DOHH2 (cell line): ENCODE measurements around the gene HEATR9.

Experiments used
- H3F3A ChIP-seq: fragments of 200-600 bp; sonication (generic), shearing (Covaris generic); 2 replicates; pipeline ENCODE4 v1.6.0; 2016; ENCODE audit warnings: antibody characterized with exemption, mild to moderate bottlenecking; ENCODE audit not compliant: control insufficient read depth, insufficient read depth
- H3K27ac ChIP-seq: fragments of 200-600 bp; sonication (generic); 2 replicates; pipeline ENCODE4 v1.5.1; 2014; ENCODE audit warnings: low read depth, mild to moderate bottlenecking, low read length, moderate library complexity
- H3K27me3 ChIP-seq: fragments of 200-600 bp; sonication (generic); 2 replicates; pipeline ENCODE4 v1.6.1; 2014; ENCODE audit warnings: mild to moderate bottlenecking, low read length, mixed read lengths; ENCODE audit not compliant: control insufficient read depth
- H3K36me3 ChIP-seq: fragments of 200-600 bp; sonication (generic); 2 replicates; pipeline ENCODE4 v1.6.1; 2014; ENCODE audit warnings: mild to moderate bottlenecking, low read length, moderate library complexity, mixed read lengths; ENCODE audit not compliant: control insufficient read depth
- H3K4me1 ChIP-seq: fragments of 200-600 bp; sonication (generic); 2 replicates; pipeline ENCODE4 v1.6.1; 2014; ENCODE audit warnings: mild to moderate bottlenecking, low read length, mixed read lengths; ENCODE audit not compliant: control insufficient read depth
- H3K4me2 ChIP-seq: fragments of 200-600 bp; sonication (generic); 2 replicates; pipeline ENCODE4 v1.6.0; 2014; ENCODE audit warnings: mild to moderate bottlenecking, low read length, moderate library complexity
- H3K4me3 ChIP-seq: fragments of 200-600 bp; sonication (generic); 2 replicates; pipeline ENCODE4 v1.5.1; 2014; ENCODE audit warnings: mild to moderate bottlenecking, low read length, mixed read lengths
- H3K79me2 ChIP-seq: fragments of 200-600 bp; sonication (generic); 2 replicates; pipeline ENCODE4 v1.6.1; 2014; ENCODE audit warnings: mild to moderate bottlenecking, low read length, mixed read lengths; ENCODE audit not compliant: control insufficient read depth
- H3K9me2 ChIP-seq: fragments of 200-600 bp; sonication (generic); replicated peaks from 2 replicates; pipeline ENCODE4 v1.6.1; 2014; ENCODE audit warnings: mild to moderate bottlenecking, low read length, mixed read lengths; ENCODE audit not compliant: control insufficient read depth
- H3K9me3 ChIP-seq: fragments of 200-600 bp; sonication (generic); 2 replicates; pipeline ENCODE4 v1.6.1; 2014; ENCODE audit warnings: antibody characterized with exemption, low read length, mixed read lengths; ENCODE audit not compliant: control insufficient read depth, insufficient read depth
- H4K20me1 ChIP-seq: fragments of 200-600 bp; sonication (generic); 2 replicates; pipeline ENCODE4 v1.6.0; 2014; ENCODE audit warnings: low read depth, mild to moderate bottlenecking, antibody characterized with exemption, low read length, moderate library complexity; ENCODE audit not compliant: control insufficient read depth, insufficient read depth
- CTCF ChIP-seq: fragments of 200-600 bp; sonication (generic); IDR thresholded peaks from one replicate; pipeline ENCODE4 v1.5.1; 2014; ENCODE audit warnings: antibody characterized with exemption, mild to moderate bottlenecking, low read depth, low read length; ENCODE audit not compliant: poor library complexity, severe bottlenecking
- EZH2phosphoT487 ChIP-seq: fragments of 200-600 bp; sonication (generic); IDR thresholded peaks from 2 replicates; pipeline ENCODE4 v1.6.1; 2017; ENCODE audit warnings: borderline replicate concordance, mild to moderate bottlenecking, antibody characterized with exemption, low read length, moderate library complexity, mixed read lengths

HEATR9 gene

GRCh38 chr17:35844547-35844946 lies 24.1 kb downstream of the HEATR9 start:
- no peak overlapping the region for H3K27ac ChIP-seq
- no peak overlapping the region for H3K4me2 ChIP-seq
- no peak overlapping the region for H3K4me3 ChIP-seq
- peaks cover 15% of the 10 kb centered on the region for H3F3A ChIP-seq
- no peaks in the 10 kb centered on the region for H3K27me3 ChIP-seq
- no peak for TF ChIP-seq EZH2phosphoT487
- no peak for TF ChIP-seq CTCF
- H3K9me3 ChIP-seq: no peaks in the 10 kb centered on the region
- no peaks in the 10 kb centered on the region for H3K4me1 ChIP-seq
- peaks cover 90% of the 10 kb centered on the region for H3K36me3 ChIP-seq
- no peaks in the 10 kb centered on the region for H3K9me2 ChIP-seq
- no peaks in the 10 kb centered on the region for H3K79me2 ChIP-seq
- peaks cover 6% of the 10 kb centered on the region; the same call in 1 of the 2 replicates for H4K20me1 ChIP-seq

DNA sequence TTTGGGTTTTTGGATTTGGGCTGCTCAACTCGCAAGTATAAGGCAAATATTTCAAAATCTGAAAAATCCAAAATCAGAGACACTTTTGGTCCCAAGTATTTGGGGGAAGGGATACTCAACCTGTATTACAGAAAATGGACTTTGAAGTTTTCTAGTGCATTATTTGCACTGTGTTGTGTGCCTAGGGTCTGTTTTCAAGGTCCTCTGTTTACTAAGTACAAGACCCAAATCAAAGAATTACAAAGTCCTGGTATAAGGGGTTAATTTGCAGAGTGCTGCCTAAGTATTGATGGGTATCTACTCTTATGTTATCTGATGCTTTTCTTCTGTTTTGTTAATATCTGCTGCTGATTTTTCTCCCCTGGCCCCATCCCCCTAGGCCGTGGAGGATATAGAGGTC lies 25.0 kb downstream of the HEATR9 start:
- Histone ChIP-seq H3K4me2 (no peak overlapping the region), H3K9me2 (no peaks in the 10 kb centered on the region), H3K79me2 (no peaks in the 10 kb centered on the region), H3K4me1 (no peaks in the 10 kb centered on the region), H3K36me3 (peaks cover 86% of the 10 kb centered on the region), H3K9me3 (no peaks in the 10 kb centered on the region), H3K27ac (no peak overlapping the region), H4K20me1 (peaks cover 3% of the 10 kb centered on the region; the same call in 1 of the 2 replicates), H3K27me3 (no peaks in the 10 kb centered on the region), H3F3A (peaks cover 15% of the 10 kb centered on the region), H3K4me3 (no peak overlapping the region)
- TF ChIP-seq CTCF: no peak
- no peak for TF ChIP-seq EZH2phosphoT487

DNA sequence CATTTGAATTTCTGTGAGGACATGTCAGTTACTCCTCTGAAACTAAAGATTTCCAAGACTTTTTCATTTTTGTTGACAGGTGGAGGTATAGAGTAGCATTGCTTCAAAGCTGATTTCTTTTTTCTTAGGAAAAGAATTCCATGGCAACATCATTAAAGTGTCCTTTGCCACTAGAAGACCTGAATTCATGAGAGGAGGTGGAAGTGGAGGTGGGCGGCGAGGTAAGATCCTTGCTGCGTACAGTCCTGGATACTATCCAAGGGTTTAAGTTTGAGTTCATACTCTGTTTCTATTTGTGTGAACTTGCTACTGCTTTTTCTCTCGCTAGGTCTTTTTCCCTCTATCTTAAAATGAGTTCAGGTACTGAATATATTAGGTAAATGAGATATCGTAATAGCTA lies 26.5 kb downstream of the HEATR9 start:
- peaks cover 7% of the 10 kb centered on the region for H3F3A ChIP-seq
- no peaks in the 10 kb centered on the region for H3K9me3 ChIP-seq
- H4K20me1 ChIP-seq: peaks cover 3% of the 10 kb centered on the region; the same call in 1 of the 2 replicates
- H3K27me3 ChIP-seq: no peaks in the 10 kb centered on the region
- H3K4me2 ChIP-seq: no peak overlapping the region
- peaks cover 86% of the 10 kb centered on the region for H3K36me3 ChIP-seq
- H3K27ac ChIP-seq: no peak overlapping the region
- no peaks in the 10 kb centered on the region for H3K9me2 ChIP-seq
- no peak overlapping the region for H3K4me3 ChIP-seq
- TF ChIP-seq EZH2phosphoT487 (no peak), CTCF (no peak)
- H3K79me2 ChIP-seq: no peaks in the 10 kb centered on the region
- no peaks in the 10 kb centered on the region for H3K4me1 ChIP-seq
